ENCODE data around the gene CCNA2.

Gene CCNA2

DNA sequence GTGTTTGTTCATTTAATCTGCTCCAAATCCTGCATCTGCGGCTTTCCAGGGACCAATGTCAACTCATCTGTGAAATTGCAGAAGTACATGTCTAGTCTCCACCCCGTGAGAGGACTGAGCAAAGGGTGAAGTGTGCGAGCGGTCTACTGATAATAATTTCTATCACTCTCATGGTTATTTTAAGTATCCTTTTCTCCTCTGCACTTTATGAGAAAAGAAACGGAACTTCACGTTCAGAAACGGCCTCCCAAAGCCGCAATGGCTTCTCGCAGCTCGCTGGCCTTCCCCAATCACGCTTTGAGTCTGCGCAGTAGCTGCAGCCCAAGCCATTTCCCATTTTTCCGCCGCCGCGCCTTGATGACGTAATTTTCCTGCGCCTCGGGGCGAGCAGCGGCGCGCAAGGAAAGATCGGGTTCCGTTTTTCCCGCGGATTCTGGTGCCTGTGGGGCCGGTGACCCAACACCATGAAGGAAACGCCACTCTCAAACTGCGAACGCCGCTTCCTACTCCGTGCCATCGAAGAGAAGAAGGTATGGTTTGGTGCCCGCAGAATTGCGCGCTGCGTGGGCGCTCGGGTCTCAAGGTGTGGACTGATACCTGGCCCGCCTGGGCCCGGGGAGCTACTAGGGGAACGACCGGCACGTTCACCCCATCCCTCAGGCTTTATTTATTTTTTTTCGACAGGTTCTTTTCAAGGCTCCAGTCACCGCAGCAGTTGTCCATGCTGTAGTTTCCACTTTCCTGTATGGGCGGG lies 22.5 kb downstream of the CCNA2 start, which contains the start of gene EXOSC9:
Gene EXOSC9, plus strand, starts transcription at position 363 of the 754 bp plus-strand sequence. Its CDS starts 102 bp downstream, at position 465.
- peak; percentile 94 for DNase-seq

- no peak for DNase-seq
Observed at GRCh38 chr4:121800638-121800960, 23.1 kb downstream of the CCNA2 start.

GRCh38 chr4:121799867-121800501 lies 23.7 kb downstream of the CCNA2 start:
- no peak for DNase-seq

DNA sequence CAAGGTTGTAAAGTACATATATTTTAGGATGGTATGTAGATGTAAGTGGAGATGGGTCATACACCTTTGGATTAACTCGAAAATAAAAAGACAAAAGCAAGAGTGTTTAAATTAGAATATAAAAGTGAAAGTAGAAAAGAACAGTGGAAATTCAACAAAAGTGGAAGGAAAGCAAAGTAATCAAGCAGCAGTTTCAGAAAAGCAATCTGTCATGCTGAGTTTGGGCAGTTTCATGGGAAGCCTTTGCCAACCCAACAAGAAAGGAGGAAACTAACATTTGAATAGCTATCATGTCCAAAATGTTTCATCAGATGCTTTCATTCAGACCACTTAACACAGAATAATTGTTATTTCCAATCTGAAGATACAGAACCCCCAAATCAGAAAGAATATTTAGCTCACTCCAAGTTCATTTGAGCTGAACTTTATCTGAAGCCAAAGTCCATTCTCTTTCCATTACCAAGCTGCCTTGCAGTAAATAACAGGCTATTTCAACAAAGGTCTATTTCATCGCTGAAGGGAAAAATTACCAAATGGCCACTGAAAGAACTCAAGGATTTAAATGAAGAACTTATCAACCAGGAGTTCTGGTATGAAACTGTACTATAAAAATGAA lies 24.4 kb downstream of the CCNA2 start:
- DNase-seq, result no peak

DNA sequence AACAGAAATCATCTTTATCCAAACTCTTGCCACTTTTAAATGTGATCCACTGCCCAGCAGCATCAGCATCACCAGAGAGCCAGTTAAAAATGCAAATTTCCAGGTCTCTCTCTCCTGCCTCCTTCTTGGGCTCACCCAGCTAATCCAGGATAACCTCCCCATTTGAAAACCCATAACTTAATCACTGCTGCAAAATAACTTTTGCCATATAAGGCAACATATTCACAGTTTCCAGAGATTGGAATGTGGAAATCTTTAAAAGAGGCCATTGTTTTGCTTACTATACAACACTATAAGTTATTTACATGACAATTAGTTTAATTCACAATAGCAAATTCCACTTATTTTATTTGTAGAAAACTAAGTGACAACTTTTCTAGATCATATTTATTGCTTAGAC lies 27.4 kb downstream of the CCNA2 start:
- no peak for DNase-seq

- no peak for DNase-seq
Observed at GRCh38 chr4:121794505-121795188, 29.0 kb downstream of the CCNA2 start.

DNA sequence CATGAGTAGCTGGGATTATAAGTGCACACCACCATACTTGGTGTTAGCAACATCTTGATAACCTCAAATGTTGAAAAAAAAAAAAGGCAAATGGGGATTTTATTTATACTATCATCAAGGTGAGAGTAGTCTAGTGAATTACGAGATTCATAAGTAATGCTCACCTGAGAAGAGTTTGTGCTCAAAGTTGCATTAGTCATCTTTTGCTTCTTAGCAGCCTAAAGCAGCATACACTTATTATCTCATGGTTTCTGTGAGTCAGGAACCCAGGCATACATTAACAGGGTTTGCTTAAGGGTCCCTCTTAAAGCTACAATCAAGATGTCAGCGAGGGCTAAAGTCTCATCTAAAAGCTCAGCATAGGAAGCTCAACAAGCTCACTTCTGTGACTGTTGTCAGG lies 30.7 kb downstream of the CCNA2 start:
- no peak for DNase-seq

GRCh38 chr4:121791481-121791880 lies 32.2 kb downstream of the CCNA2 start:
- DNase-seq, result no peak

DNA sequence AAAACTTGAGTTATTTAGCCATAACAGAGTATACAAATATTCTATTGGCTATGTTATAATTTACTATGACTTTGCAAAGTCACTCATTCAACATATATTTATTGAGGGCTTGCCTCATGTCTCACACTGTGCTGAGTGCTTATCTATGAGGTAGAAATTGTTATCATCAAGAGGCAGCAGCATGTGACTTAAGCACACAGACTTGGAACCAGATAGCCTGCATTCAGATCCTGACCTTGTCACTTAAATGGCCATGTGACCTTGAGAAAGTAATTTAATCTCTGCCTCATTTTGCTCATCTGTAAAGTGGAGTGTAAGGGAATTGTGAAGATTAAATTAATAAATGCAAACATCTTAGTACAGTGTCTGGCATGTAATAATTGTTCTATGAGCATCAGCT lies 32.7 kb downstream of the CCNA2 start:
- DNase-seq, result no peak

- DNase-seq, result no peak
Observed at GRCh38 chr4:121789960-121790829, 33.5 kb downstream of the CCNA2 start.

GRCh38 chr4:121789455-121789854 lies 34.2 kb downstream of the CCNA2 start:
- no peak for DNase-seq

GRCh38 chr4:121788896-121789295 lies 34.8 kb downstream of the CCNA2 start:
- DNase-seq, result no peak

GRCh38 chr4:121786221-121786620 lies 37.5 kb downstream of the CCNA2 start:
- no peak for DNase-seq

DNA sequence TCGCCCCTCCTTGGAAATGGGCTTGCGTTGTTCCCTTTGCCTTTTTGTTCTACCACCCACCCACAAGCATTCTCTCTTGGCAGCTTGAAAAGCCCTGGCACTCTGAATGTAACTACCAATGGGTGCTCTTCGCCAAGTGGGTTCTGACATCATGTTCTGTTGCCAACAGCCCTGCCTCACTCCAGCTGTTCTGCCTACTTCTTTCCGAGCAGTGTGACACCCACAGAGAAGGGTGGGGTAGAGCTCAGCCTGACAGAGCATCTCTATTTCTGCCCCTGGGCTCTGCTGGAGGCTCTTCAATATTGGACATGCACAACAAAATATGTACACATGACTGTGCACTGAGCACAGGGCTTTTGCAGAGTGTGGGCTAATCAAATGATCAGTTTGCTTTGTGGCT lies 38.2 kb downstream of the CCNA2 start:
- DNase-seq, result no peak

- DNase-seq, result no peak
Observed at GRCh38 chr4:121784975-121785374, 38.7 kb downstream of the CCNA2 start.

DNA sequence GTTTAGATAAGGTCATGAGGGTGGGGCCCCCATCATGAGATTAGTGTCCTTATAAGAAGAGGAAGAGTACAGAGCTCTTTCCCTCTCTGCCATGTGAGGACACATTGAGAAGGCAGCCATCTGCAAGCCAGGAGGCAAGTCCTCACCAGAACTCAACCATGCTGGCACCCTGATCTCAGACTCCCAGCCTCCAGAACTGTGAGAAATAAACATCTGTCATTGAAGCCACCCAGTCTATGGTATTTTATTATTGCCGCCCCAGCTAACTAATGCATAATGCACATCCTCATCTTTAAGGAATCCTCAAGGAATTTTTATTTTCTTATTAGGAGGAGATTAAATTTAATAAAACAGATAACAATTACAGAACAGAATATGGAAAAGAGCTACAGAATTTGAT lies 39.3 kb downstream of the CCNA2 start:
- no peak for DNase-seq

- DNase-seq, result no peak
Observed at GRCh38 chr4:121783210-121783609, 40.5 kb downstream of the CCNA2 start.

GRCh38 chr4:121778991-121779628 lies 44.6 kb downstream of the CCNA2 start:
- DNase-seq, result no peak

- DNase-seq, result no peak
Observed at GRCh38 chr4:121777625-121778024, 46.1 kb downstream of the CCNA2 start.

DNA sequence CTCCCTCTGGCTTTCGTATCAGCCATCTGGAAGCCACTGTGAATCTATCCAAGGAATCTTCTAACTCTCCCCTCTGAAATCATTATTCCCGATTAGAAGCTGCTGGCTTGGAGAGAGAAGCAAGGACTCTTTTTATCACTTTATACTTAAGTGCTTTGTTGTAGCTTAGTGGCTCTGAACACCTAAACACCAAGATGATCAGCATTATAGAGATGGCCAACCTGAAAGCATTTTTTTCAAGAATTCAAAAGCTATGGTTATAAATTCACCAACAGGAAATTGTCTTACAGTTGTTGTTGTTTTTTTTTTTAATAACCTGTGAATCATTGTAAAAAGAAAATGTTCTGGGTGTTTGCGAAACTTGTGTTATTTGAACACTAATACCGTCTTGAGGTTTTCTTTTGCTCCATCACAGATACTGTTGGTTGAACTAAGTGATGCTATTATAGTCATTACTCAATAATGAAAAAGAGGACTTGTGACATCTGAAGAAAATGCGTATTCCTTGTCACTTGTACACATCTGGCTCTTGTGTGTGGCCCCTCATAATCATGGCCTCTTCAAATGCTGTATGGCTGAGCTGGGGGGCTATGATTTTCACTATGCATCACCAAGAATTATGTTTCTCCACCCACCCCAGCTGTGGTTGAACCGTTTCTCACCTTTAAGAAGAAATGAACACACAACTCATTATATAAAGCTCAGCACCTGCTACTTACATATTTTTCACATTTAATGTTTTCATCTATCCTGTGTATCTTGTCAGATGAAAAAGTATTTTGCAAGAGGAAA lies 46.9 kb downstream of the CCNA2 start:
- DNase-seq, result no peak

- no peak for DNase-seq
Observed at GRCh38 chr4:121773883-121774282, 49.8 kb downstream of the CCNA2 start.
